ENCODE results near the gene CLIC6. TPM values are rescaled to one million over a fixed set of nuclear protein-coding genes. Genes with fewer than 3 reads are reported as not detected.

The CLIC6 gene
- total RNA-seq, 2 donors from 2014 or later: 5.1 to 7.0 TPM

DNA sequence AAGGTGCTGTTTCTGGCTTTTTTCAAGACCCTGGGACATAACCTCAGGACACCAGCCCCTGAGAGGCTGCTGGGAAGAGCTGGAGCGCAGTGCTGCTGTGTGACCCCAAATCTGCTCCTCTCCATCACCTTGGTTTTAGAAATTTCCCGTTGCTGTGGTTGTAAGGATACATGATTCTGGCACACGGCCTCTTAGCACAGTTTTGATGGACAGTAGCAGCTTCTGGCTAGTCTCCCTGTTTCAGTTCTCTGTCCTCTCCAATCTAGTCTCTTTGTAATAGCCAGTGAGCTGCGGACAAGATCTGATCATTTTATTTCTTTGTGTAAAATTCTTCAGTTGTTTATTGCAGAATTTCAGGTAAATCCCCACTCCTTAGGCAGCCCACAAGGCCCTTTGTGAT is 3.1 kb downstream of the CLIC6 start:
- no peaks in the 10 kb centered on the region for H3K36me3 ChIP-seq
- no peaks in the 10 kb centered on the region for H3K27me3 ChIP-seq
- peaks cover 0 to 21% of the 10 kb centered on the region in 2 donors for H3K4me1 ChIP-seq
- H3K9me3 ChIP-seq: no peaks in the 10 kb centered on the region
- TF ChIP-seq, protein P1, sequence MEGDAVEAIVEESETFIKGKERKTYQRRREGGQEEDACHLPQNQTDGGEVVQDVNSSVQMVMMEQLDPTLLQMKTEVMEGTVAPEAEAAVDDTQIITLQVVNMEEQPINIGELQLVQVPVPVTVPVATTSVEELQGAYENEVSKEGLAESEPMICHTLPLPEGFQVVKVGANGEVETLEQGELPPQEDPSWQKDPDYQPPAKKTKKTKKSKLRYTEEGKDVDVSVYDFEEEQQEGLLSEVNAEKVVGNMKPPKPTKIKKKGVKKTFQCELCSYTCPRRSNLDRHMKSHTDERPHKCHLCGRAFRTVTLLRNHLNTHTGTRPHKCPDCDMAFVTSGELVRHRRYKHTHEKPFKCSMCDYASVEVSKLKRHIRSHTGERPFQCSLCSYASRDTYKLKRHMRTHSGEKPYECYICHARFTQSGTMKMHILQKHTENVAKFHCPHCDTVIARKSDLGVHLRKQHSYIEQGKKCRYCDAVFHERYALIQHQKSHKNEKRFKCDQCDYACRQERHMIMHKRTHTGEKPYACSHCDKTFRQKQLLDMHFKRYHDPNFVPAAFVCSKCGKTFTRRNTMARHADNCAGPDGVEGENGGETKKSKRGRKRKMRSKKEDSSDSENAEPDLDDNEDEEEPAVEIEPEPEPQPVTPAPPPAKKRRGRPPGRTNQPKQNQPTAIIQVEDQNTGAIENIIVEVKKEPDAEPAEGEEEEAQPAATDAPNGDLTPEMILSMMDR (IDR thresholded peaks at IDR 0.05): no peak
- H3K4me3 ChIP-seq: no peak overlapping the region
- no peak overlapping the region for H3K27ac ChIP-seq
- DNase-seq (ENCODE audit: low spot score): no peak

DNA sequence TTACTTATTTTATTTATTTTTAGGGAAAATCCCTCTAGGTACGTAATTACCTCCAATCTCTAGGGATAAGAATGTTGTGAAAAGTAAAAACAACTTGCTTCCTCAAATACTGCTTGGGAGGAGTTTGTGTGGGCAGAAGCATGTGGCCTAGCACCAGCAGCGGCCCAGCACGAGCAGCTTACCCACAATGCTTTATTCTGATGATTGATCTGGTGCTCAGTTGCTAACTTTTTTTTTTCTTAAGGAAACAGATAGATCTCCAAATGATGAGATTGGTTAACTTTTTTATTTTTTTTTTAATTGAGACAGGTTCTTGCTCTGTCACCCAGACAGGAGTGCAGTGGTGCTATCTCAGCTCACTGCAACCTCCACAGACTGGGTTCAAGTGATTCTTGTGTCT is 4.2 kb downstream of the CLIC6 start:
- no peak overlapping the region for H3K4me3 ChIP-seq
- no peaks in the 10 kb centered on the region for H3K9me3 ChIP-seq
- DNase-seq (ENCODE audit: low spot score): no peak
- H3K27ac ChIP-seq: no peak overlapping the region
- peaks cover 0 to 21% of the 10 kb centered on the region in 2 donors for H3K4me1 ChIP-seq
- TF ChIP-seq, protein P1 (IDR thresholded peaks at IDR 0.05): no peak
- H3K36me3 ChIP-seq: no peaks in the 10 kb centered on the region
- no peaks in the 10 kb centered on the region for H3K27me3 ChIP-seq

DNA sequence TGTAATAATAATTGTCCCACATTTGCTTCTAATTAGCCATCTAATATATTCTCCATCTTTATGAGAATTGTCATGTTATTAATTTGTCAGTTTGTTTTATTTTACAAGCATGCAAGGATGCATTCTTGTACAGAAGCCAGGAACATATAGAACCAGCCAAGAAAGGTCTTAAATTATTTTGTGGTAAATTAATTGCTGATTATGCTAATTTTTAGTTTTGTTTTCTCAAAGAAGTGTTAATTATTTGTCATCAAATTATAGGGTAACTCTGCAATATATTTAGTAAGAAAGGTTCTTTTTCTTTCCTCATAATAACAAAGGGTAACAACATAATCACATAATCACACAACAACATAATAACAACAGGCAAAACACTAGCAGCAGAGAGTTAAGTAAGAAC is 5.7 kb downstream of the CLIC6 start:
- no peak for DNase-seq (ENCODE audit: low spot score)
- peaks cover 0 to 14% of the 10 kb centered on the region in 2 donors for H3K4me1 ChIP-seq
- TF ChIP-seq, protein P1 (IDR thresholded peaks at IDR 0.05): no peak
- H3K4me3 ChIP-seq: no peak overlapping the region
- no peaks in the 10 kb centered on the region for H3K9me3 ChIP-seq
- H3K36me3 ChIP-seq: no peaks in the 10 kb centered on the region
- H3K27ac ChIP-seq: no peak overlapping the region
- no peaks in the 10 kb centered on the region for H3K27me3 ChIP-seq

DNA sequence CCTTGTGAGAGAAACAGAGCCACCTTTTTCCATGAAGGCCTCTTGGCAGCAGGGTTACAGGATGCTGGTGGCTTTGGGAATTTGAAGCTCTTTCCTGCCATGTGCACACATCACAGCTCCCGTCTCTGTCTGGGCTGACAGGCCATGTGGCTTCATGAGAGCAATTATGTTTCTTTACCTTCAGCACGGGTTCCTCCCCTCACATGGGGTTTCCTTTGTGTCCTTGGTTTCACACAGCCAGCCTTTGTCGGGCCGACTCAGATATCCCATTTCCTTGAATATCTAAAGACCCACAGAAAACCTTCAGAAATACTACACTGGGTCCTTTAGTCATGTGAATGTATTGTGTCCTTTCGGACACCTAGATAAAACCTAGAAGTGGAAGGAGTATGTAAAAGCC is 7.1 kb downstream of the CLIC6 start:
- peaks cover 0 to under 1% of the 10 kb centered on the region in 2 donors for H3K4me1 ChIP-seq
- TF ChIP-seq, protein P1 (IDR thresholded peaks at IDR 0.05): no peak
- no peak for DNase-seq (ENCODE audit: low spot score)
- no peak overlapping the region for H3K4me3 ChIP-seq
- H3K27me3 ChIP-seq: no peaks in the 10 kb centered on the region
- no peaks in the 10 kb centered on the region for H3K36me3 ChIP-seq
- H3K9me3 ChIP-seq: peaks cover 0 to under 1% of the 10 kb centered on the region in 2 donors
- no peak overlapping the region for H3K27ac ChIP-seq

DNA sequence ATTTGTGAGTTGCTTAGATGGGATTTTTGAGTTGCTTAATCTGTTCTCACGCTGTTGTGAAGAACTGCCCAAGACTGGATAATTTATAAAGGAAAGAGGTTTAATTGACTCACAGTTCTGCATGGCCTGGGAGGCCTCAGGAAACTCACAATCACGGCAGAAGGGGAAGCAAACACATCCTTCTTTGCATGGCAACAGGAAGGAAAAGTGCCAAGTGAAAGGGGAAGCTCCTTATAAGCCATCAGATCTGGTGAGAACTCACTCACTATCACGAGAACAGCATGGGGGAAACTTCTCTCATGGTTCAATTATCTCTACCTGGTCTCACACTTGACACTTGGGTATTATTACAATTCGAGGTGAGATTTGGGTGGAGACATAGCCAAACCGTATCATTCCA is 10.3 kb downstream of the CLIC6 start:
- H3K36me3 ChIP-seq: no peaks in the 10 kb centered on the region
- H3K4me3 ChIP-seq: no peak overlapping the region
- H3K27me3 ChIP-seq: no peaks in the 10 kb centered on the region
- no peak for DNase-seq (ENCODE audit: low spot score)
- H3K4me1 ChIP-seq: no peaks in the 10 kb centered on the region
- TF ChIP-seq, protein P1 (IDR thresholded peaks at IDR 0.05): no peak
- H3K27ac ChIP-seq: no peak overlapping the region
- peaks cover 0 to 13% of the 10 kb centered on the region in 2 donors for H3K9me3 ChIP-seq

DNA sequence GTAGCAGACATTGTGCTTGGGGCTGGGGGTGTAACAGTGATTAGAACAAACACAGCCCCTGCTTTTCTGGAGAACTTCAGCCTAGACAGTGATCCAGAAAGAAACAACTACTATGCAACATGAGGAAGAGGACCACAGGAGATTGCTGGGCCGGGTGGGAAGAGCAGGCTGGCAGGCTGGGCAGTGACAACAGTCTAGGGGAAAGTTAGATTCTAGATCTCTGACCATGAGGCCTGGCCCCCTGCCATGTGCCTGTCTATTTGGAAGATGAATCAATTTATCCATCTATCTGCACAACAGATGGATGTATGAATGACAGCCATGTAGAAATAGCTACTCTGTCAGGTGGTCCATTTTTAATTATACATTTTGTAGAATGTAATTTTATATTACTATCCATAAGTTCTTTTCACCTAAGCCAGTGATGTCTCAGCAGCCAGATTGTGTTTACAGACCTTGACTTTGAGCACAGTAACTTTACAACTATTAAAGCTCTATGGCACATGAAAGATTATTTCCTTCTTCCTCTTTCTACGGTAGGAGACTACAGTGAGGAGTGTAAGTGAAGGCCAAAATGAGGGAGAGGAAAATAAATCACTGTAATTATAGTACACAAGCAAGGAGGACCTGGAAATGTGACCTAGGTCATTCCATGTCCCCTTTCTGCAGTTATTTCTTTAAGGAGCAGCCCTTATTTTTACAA is 15.5 kb downstream of the CLIC6 start:
- TF ChIP-seq, protein P1 (IDR thresholded peaks at IDR 0.05): no peak
- H3K4me1 ChIP-seq: no peaks in the 10 kb centered on the region
- no peak overlapping the region for H3K4me3 ChIP-seq
- peaks cover 0 to 13% of the 10 kb centered on the region in 2 donors for H3K9me3 ChIP-seq
- DNase-seq (ENCODE audit: low spot score): no peak
- no peak overlapping the region for H3K27ac ChIP-seq
- no peaks in the 10 kb centered on the region for H3K27me3 ChIP-seq
- no peaks in the 10 kb centered on the region for H3K36me3 ChIP-seq
